ENCODE data around the gene TGFBR1.
A peak's percentile ranks its signal among the peaks of the same experiment; 100 is the strongest.

Gene TGFBR1

GRCh38 chr9:99160173-99160572 lies 55.3 kb downstream of the TGFBR1 start:
- H3K4me3 ChIP-seq (ENCODE audit: low read depth, low read length): no peak overlapping the region
- no peak for DNase-seq (ENCODE audit: low read depth)
- no peak for TF ChIP-seq CTCF (IDR thresholded peaks at IDR 0.05; ENCODE audit: insufficient read depth, low read depth, low read length, missing control alignments)

GRCh38 chr9:99162759-99163364 lies 57.9 kb downstream of the TGFBR1 start:
- DNase-seq (ENCODE audit: low read depth): peak; percentile 71
- H3K4me3 ChIP-seq (ENCODE audit: low read depth, low read length): no peak overlapping the region
- TF ChIP-seq CTCF (IDR thresholded peaks at IDR 0.05; ENCODE audit: insufficient read depth, low read depth, low read length, missing control alignments): peak; percentile 43

GRCh38 chr9:99166149-99166548 lies 61.2 kb downstream of the TGFBR1 start:
- DNase-seq (ENCODE audit: low read depth): peak; percentile 30
- H3K4me3 ChIP-seq (ENCODE audit: low read depth, low read length): no peak overlapping the region
- TF ChIP-seq CTCF (IDR thresholded peaks at IDR 0.05; ENCODE audit: insufficient read depth, low read depth, low read length, missing control alignments): no peak

GRCh38 chr9:99167119-99167518 lies 62.2 kb downstream of the TGFBR1 start:
- no peak overlapping the region for H3K4me3 ChIP-seq (ENCODE audit: low read depth, low read length)
- no peak for TF ChIP-seq CTCF (IDR thresholded peaks at IDR 0.05; ENCODE audit: insufficient read depth, low read depth, low read length, missing control alignments)
- DNase-seq (ENCODE audit: low read depth): peak; percentile 28

GRCh38 chr9:99167694-99168093 lies 62.8 kb downstream of the TGFBR1 start:
- TF ChIP-seq CTCF (IDR thresholded peaks at IDR 0.05; ENCODE audit: insufficient read depth, low read depth, low read length, missing control alignments): no peak
- no peak overlapping the region for H3K4me3 ChIP-seq (ENCODE audit: low read depth, low read length)
- DNase-seq (ENCODE audit: low read depth): peak; percentile 51

GRCh38 chr9:99169086-99169485 lies 64.2 kb downstream of the TGFBR1 start:
- H3K4me3 ChIP-seq (ENCODE audit: low read depth, low read length): no peak overlapping the region
- no peak for DNase-seq (ENCODE audit: low read depth)
- no peak for TF ChIP-seq CTCF (IDR thresholded peaks at IDR 0.05; ENCODE audit: insufficient read depth, low read depth, low read length, missing control alignments)
